ENCODE measurements around the gene MEIS2.

Gene MEIS2

GRCh38 chr15:36878684-36879262 is 221.6 kb downstream of the MEIS2 start:
- no peak for DNase-seq (ENCODE audit: low spot score)

GRCh38 chr15:36877796-36878683 is 222.3 kb downstream of the MEIS2 start:
- no peak for DNase-seq (ENCODE audit: low spot score)

DNA sequence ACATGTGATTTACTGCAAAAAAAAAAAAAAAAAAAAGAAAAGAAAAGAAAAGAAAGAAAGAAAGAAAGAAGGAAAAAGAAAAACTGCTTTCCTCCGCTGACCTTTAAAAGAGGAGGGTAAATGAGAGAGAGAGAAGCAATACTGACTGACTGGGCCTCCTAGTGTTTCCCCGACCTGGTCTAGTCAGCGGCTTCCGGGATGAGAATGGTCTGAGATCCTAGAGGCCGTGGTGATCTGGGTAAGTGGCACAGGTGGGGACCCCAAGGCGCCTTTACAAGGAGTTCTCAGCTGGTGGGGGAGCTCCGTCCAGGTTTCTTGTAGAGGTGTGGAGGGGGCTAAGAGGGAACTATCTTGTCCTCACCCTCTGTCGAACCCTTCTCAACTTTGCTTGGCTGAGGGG is 223.1 kb downstream of the MEIS2 start:
- DNase-seq (ENCODE audit: low spot score), result no peak

- no peak for DNase-seq (ENCODE audit: low spot score)
Observed at GRCh38 chr15:36875740-36876334, 224.5 kb downstream of the MEIS2 start.

DNA sequence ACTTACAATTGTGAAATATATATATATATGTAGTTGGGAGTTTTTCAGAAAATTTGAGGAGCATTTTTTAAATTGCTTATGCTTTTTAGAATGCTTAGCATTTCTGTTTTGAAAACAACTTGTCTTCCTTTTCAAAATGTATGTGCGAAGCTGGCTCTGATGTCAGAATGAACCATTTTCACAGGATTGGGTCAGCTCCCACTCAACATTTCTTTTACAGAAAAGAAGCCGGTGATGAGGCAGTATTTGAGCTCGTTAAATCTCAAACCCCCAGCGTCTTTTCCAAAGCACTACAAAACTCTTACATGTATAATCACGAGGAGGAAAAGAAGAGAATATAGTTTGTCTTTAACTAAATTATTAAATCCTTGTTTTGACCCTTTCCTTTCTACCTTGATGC is 225.4 kb downstream of the MEIS2 start:
- DNase-seq (ENCODE audit: low spot score), result no peak

- no peak for DNase-seq (ENCODE audit: low spot score)
Observed at GRCh38 chr15:36867436-36867835, 232.9 kb downstream of the MEIS2 start.

DNA sequence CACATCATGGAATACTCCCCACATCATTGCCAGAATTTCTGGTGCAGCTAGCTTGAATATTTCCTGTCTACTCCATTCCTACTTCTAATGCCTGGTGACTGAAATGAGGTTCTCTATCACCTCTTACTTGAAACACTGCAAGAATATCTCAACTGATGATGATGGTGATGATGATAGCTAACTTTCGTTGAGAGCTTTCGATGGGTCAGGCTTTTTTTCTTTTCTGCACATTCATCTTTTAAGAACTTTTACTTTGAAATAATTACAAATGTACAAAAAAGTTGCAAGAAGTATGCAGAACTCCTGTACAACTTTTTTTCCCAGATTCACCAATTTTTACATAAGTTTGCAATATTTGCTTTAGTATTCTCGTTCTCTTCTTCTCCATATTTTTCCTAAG is 233.5 kb downstream of the MEIS2 start:
- DNase-seq (ENCODE audit: low spot score), result no peak

DNA sequence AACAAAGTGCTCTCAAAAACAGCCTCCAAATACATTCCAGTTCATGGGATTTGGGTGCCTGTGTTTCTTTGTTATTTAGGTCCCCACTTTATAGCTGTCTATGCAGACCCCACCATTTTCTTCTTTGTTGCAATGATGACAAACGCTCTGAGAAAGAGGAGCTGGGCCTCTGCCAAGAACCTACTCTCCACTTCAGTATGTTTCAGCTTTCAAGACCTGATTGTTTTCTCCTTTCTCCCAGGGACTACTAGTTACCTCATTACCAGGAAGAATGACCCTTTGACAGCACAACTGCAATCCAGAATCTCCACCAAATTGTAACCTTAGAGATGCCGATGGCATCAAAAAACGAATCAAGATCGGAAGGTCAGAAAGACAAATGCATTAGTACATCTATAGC is 236.8 kb downstream of the MEIS2 start:
- no peak for DNase-seq (ENCODE audit: low spot score)

DNA sequence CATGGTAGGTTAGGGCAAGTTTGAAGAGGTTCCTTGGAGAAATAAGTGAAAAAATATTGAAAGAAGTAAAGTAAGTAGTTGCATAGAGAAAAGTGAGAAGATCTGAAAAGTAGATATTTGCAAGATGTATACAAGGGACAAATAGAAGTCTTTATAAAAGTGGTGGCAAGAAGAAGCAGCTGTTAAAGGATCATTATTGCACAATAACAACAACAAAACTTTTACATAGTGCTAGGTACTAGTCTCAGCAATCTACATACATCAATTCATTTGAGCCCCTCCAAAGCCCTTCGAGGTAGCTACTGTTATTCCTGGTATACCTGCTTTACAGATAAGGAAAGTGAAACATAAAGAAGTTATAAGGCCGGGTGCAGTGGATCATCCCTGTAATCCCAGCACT is 239.6 kb downstream of the MEIS2 start:
- no peak for DNase-seq (ENCODE audit: low spot score)

DNA sequence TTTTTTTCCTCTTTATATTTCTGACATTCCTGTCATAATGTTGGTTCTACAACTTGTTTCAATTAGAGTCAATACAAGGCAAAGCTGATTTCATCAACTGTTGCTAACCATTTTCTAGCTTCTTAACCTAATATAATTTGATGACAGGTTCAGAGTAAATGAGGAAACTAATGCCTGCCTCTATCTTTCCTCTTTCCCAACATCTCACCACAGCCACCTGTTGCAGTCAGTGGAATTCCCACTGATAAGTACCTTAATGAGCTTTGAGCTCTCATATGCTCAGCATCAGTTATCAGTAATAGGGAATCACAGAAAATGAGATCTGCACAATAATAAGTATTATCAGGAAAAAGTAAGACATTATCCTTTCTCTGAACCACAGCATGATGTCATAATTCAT is 241.9 kb downstream of the MEIS2 start:
- DNase-seq (ENCODE audit: low spot score), result no peak

DNA sequence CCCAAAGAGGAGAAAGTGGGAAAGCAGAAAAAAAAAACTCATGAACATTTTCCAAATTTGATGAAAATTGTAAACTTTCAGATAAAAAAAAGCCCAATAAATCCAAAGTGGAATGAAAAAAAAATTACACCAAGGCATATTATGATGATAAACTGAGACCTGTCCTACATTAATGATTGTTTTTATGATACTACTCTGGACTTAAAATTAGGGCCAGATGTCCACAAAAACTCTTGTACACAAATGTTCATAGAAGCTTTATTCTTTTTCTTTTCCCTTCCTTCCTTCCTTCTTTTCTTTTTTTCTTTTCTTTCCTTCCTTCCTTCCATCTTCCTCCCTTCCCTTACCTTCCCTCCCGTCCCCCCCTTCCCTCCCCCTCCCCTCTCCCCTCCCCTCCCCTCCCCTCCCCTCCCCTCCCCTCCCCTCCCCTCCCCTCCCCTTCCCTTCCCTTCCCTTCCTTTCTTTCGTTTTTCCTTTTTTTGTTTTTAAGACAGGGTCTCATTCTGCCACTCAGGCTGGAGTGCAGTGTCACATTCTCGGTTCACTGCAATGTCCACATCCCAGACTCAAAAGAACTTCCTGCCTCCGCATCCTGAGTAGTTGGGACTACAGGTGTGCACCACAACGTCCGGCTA is 243.9 kb downstream of the MEIS2 start:
- no peak for DNase-seq (ENCODE audit: low spot score)

DNA sequence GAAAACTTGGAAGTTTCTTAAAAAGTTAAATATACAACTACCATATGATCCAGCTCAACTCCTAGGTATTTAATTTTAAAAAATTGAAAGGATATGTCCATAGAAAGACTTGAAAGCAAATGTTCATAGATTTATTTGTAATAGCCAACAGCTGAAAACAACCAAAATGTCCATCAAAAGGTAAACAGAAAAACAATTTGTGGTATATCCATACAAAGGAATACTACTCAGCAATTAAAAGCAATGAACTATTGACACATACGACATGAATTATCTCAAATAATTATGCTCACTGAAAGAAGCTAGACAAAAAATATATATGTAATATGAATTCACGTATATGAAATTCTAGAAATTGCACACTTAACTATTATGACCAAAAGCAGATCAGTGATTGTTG is 249.5 kb downstream of the MEIS2 start:
- no peak for DNase-seq (ENCODE audit: low spot score)

DNA sequence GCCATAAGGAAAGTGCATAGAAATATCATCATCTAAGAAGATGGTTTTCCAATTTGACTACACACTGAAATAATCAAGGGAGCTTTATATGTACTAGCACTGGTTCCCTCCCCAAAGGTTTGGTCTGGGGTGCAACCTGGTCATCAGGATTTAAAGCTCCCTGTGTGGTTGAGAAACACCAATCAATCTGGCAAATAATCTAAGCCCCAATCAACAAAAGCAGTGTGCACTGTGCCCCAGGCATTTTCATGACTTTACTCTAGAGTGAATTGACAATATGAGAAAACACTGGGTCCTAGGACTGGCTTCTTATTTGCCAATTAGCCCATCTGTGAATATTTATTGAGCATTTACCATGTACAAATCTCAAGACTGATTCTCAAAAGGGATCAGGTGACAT is 255.1 kb downstream of the MEIS2 start:
- DNase-seq (ENCODE audit: low spot score), result no peak

DNA sequence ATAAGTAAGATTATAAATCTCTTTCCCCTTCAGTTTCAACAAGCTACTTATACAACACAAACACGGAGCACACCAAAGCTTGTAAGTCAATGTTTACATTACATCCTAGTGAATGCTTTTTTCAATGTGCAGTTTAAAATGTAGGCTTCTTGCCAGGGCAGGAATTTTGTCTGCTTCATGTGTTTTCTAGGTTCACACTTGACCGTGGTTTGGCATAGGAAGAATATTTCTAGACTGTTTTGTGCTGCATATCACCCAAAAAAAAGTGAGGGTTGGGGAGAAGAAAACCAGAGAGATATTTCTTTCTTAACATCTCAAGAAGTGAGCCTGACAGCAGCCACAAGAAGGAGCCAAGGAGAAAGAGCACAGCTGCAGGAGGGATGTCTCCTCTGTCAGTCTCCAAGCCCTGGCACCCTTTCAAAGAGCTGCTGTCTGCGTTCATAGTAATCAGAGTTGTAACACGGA is 255.8 kb downstream of the MEIS2 start:
- DNase-seq (ENCODE audit: low spot score), result no peak

- DNase-seq (ENCODE audit: low spot score), result no peak
Observed at GRCh38 chr15:36843822-36844221, 256.5 kb downstream of the MEIS2 start.

DNA sequence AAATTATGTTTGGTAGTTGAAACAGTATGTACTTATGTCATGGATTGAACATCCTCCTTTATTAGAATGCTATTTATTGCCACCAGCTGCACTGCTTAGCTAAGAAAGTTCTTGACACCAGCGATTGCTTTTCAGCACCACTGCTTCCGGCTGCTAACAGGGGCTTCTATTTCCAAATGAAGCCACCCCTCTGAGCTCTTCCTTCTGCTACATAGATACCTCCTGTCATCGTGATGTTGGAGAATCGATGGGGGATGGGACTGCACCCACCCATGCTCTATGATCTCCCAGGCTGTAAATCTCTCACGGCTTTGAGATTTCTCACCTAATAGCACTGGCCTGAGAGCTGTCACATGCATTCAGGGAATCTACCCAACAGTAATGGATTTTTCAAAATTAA is 259.2 kb downstream of the MEIS2 start:
- DNase-seq (ENCODE audit: low spot score), result no peak

All from RKO (cell line).